ENCODE results near the gene NPAS3. TPM values are rescaled to one million over a fixed set of nuclear protein-coding genes. Genes with fewer than 3 reads are reported as not detected.

Gene NPAS3
- total RNA-seq, 1 experiment from 2014 or later, result 0.35 TPM

GRCh38 chr14:33560718-33561431, 622.2 kb downstream of the NPAS3 start:
- ChIA-PET CTCF (interaction anchor here (0.7 to 1.1 kb wide), 2 partner anchors 9 to 30 kb away, joined by 3 read pairs; no protein-coding TSS in a partner anchor), POLR2A (interaction anchor here (0.7 to 1.0 kb wide), 2 partner anchors 15 to 97 kb away, joined by 3 read pairs; no protein-coding TSS in a partner anchor)
- no peak for DNase-seq (ENCODE audit: unreplicated experiment)
- no peaks in the 10 kb centered on the region for H3K36me3 Mint-ChIP-seq (ENCODE audit: insufficient read depth, unreplicated experiment)
- intact Hi-C loops (cut with micrococcal nuclease), result no loop called here
- no peak overlapping the region for H3K27ac Mint-ChIP-seq (ENCODE audit: low read depth, unreplicated experiment)
- BruUV-seq (replicated peaks), result no TSS peak
- no peaks in the 10 kb centered on the region for H3K9me3 Mint-ChIP-seq (ENCODE audit: unreplicated experiment)
- no peak overlapping the region for H3K4me3 Mint-ChIP-seq (ENCODE audit: unreplicated experiment)
- H3K27me3 Mint-ChIP-seq (ENCODE audit: insufficient read depth, unreplicated experiment), result no peaks in the 10 kb centered on the region
- TF ChIP-seq CTCF (IDR thresholded peaks at IDR 0.05; ENCODE audit: unreplicated experiment), result no peak
- H3K4me1 Mint-ChIP-seq (ENCODE audit: insufficient read depth, unreplicated experiment), result peaks cover 35% of the 10 kb centered on the region

- CTCF ChIA-PET, result interaction anchor here (0.6 to 1.1 kb wide), 3 partner anchors 10 to 986 kb away, joined by 3 read pairs; no protein-coding TSS in a partner anchor
Observed at GRCh38 chr14:33561488-33562175, 623.0 kb downstream of the NPAS3 start.

GRCh38 chr14:33563191-33563900, 624.7 kb downstream of the NPAS3 start:
- no peak overlapping the region for H3K4me3 Mint-ChIP-seq (ENCODE audit: unreplicated experiment)
- no peak for TF ChIP-seq CTCF (IDR thresholded peaks at IDR 0.05; ENCODE audit: unreplicated experiment)
- no peak overlapping the region for H3K27ac Mint-ChIP-seq (ENCODE audit: low read depth, unreplicated experiment)
- no peaks in the 10 kb centered on the region for H3K36me3 Mint-ChIP-seq (ENCODE audit: insufficient read depth, unreplicated experiment)
- no peaks in the 10 kb centered on the region for H3K27me3 Mint-ChIP-seq (ENCODE audit: insufficient read depth, unreplicated experiment)
- DNase-seq (ENCODE audit: unreplicated experiment), result no peak
- intact Hi-C loops (cut with micrococcal nuclease), result no loop called here
- no peaks in the 10 kb centered on the region for H3K9me3 Mint-ChIP-seq (ENCODE audit: unreplicated experiment)
- H3K4me1 Mint-ChIP-seq (ENCODE audit: insufficient read depth, unreplicated experiment), result peaks cover 36% of the 10 kb centered on the region
- ChIA-PET CTCF (interaction anchor here (0.6 kb wide), 1 partner anchor 22 kb away, joined by 3 read pairs; no protein-coding TSS in a partner anchor), POLR2A (interaction anchor here (0.6 to 1.6 kb wide), 2 partner anchors 11 to 107 kb away, joined by 3 to 4 read pairs; no protein-coding TSS in a partner anchor)
- BruUV-seq (replicated peaks), result no TSS peak

More at GRCh38 chr14:33561488-33562175, 623.0 kb downstream of the NPAS3 start:
- Mint-ChIP-seq H3K9me3 (ENCODE audit: unreplicated experiment) (no peaks in the 10 kb centered on the region), H3K27me3 (ENCODE audit: insufficient read depth, unreplicated experiment) (no peaks in the 10 kb centered on the region), H3K36me3 (ENCODE audit: insufficient read depth, unreplicated experiment) (no peaks in the 10 kb centered on the region), H3K27ac (ENCODE audit: low read depth, unreplicated experiment) (no peak overlapping the region), H3K4me1 (ENCODE audit: insufficient read depth, unreplicated experiment) (peaks cover 27% of the 10 kb centered on the region), H3K4me3 (ENCODE audit: unreplicated experiment) (no peak overlapping the region)
- POLR2A ChIA-PET, result interaction anchor here (1.0 kb wide), 1 partner anchor 14 kb away, joined by 3 read pairs; no protein-coding TSS in a partner anchor
- no peak for TF ChIP-seq CTCF (IDR thresholded peaks at IDR 0.05; ENCODE audit: unreplicated experiment)
- no peak for DNase-seq (ENCODE audit: unreplicated experiment)
- no TSS peak for BruUV-seq (replicated peaks)
- intact Hi-C loops (cut with micrococcal nuclease), result no loop called here

- ChIA-PET CTCF (interaction anchor here (0.6 kb wide), 1 partner anchor 21 kb away, joined by 3 read pairs; no protein-coding TSS in a partner anchor), POLR2A (interaction anchor here (0.6 to 1.6 kb wide), 2 partner anchors 11 to 106 kb away, joined by 3 to 4 read pairs; no protein-coding TSS in a partner anchor)
- H3K4me3 Mint-ChIP-seq (ENCODE audit: unreplicated experiment), result no peak overlapping the region
- H3K36me3 Mint-ChIP-seq (ENCODE audit: insufficient read depth, unreplicated experiment), result no peaks in the 10 kb centered on the region
- intact Hi-C loops (cut with micrococcal nuclease), result no loop called here
- peaks cover 40% of the 10 kb centered on the region for H3K4me1 Mint-ChIP-seq (ENCODE audit: insufficient read depth, unreplicated experiment)
- no peak overlapping the region for H3K27ac Mint-ChIP-seq (ENCODE audit: low read depth, unreplicated experiment)
- no TSS peak for BruUV-seq (replicated peaks)
- no peaks in the 10 kb centered on the region for H3K9me3 Mint-ChIP-seq (ENCODE audit: unreplicated experiment)
- H3K27me3 Mint-ChIP-seq (ENCODE audit: insufficient read depth, unreplicated experiment), result no peaks in the 10 kb centered on the region
- no peak for DNase-seq (ENCODE audit: unreplicated experiment)
- TF ChIP-seq CTCF (IDR thresholded peaks at IDR 0.05; ENCODE audit: unreplicated experiment), result no peak
Observed at GRCh38 chr14:33563901-33564197, 625.2 kb downstream of the NPAS3 start.
